ENCODE measurements around the gene HERPUD2. TPM values are rescaled to one million over a fixed set of nuclear protein-coding genes. Genes with fewer than 3 reads are reported as not detected.

Gene HERPUD2
- total RNA-seq, 2 donors from 2014 or later, result 24.2 to 30.1 TPM

DNA sequence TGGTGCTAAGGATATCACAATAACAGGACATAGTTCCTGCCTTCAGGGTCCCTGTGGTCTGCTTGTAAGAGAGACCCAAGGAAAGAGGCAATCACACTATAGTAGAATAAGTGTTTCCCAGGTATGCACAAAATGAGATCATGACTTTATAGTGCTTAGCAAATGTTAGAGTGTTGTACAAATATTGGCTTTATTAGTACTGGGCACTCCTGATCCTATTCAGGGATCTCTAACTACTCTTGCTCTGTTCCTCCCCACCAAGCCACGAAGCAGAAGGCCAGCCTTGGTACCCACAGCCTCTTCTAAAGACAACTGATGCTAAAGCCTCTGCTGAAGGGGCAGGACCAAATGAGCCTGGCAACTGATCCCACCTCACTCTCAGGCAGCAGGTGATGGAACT, 75.1 kb downstream of the HERPUD2 start:
- TF ChIP-seq CTCF (conservative IDR thresholded peaks at IDR 0.05), result no peak
- no peaks in the 10 kb centered on the region for H3K4me1 ChIP-seq (ENCODE audit: control insufficient read depth, insufficient read depth, low read length)
- H3K4me3 ChIP-seq (ENCODE audit: low read length), result no peak overlapping the region
- WGBS, 2 experiments (ENCODE audit: insufficient coverage in 1 of 2, insufficient read length in 1 of 2), result 89% methylated on average over 1 of the region's 1 CpG; no CpG with 5 or more reads in 1 of the 2 experiments
- no peaks in the 10 kb centered on the region for H3K9me3 Mint-ChIP-seq
- H3K4me1 Mint-ChIP-seq, result peaks cover 2% of the 10 kb centered on the region
- no peaks in the 10 kb centered on the region for H3K36me3 Mint-ChIP-seq (ENCODE audit: low read depth)
- no peak overlapping the region for H3K4me3 Mint-ChIP-seq
- no peaks in the 10 kb centered on the region for H3K36me3 ChIP-seq (ENCODE audit: control insufficient read depth, insufficient read depth, low read length)
- no peaks in the 10 kb centered on the region for H3K9me3 ChIP-seq (ENCODE audit: control insufficient read depth, low read length)
- peaks cover 3% of the 10 kb centered on the region for H3K27me3 Mint-ChIP-seq (ENCODE audit: insufficient read depth)
- H3K27ac ChIP-seq (ENCODE audit: low read depth, low read length), result no peak overlapping the region
- no peak overlapping the region for H3K9ac ChIP-seq (ENCODE audit: extremely low read depth, low read length, poor library complexity, severe bottlenecking)
- H3K27me3 ChIP-seq (ENCODE audit: control insufficient read depth, insufficient read depth, low read length, poor library complexity, severe bottlenecking), result no peaks in the 10 kb centered on the region
- H3K27ac Mint-ChIP-seq, result no peak overlapping the region
- no peak for DNase-seq

DNA sequence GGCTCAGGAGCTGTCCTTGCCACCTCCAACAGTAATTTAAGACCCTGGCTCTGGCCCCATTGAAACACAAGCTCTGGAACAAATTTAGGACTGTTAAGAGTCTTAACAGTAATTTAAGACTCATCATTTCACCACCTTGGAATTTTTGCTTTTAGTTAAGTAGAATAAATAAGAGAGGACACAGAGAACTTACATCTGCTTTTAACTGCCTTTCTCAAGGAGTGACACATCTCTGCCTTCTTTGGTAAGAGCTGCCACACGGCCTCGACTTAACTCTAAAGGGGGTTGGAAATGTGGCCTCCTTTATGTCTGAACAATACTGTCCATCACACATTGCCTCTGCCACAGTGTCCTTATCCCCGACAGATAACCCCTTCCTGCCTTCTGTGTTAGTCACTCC, 77.9 kb downstream of the HERPUD2 start:
- H3K27ac Mint-ChIP-seq, result no peak overlapping the region
- TF ChIP-seq CTCF (conservative IDR thresholded peaks at IDR 0.05), result no peak
- Histone ChIP-seq H3K36me3 (ENCODE audit: control insufficient read depth, insufficient read depth, low read length) (no peaks in the 10 kb centered on the region), H3K27ac (ENCODE audit: low read depth, low read length) (no peak overlapping the region), H3K4me1 (ENCODE audit: control insufficient read depth, insufficient read depth, low read length) (no peaks in the 10 kb centered on the region), H3K9me3 (ENCODE audit: control insufficient read depth, low read length) (no peaks in the 10 kb centered on the region), H3K9ac (ENCODE audit: extremely low read depth, low read length, poor library complexity, severe bottlenecking) (no peak overlapping the region), H3K4me3 (ENCODE audit: low read length) (no peak overlapping the region), H3K27me3 (ENCODE audit: control insufficient read depth, insufficient read depth, low read length, poor library complexity, severe bottlenecking) (no peaks in the 10 kb centered on the region)
- no peaks in the 10 kb centered on the region for H3K4me1 Mint-ChIP-seq
- H3K9me3 Mint-ChIP-seq, result no peaks in the 10 kb centered on the region
- peaks cover 3% of the 10 kb centered on the region for H3K27me3 Mint-ChIP-seq (ENCODE audit: insufficient read depth)
- H3K4me3 Mint-ChIP-seq, result no peak overlapping the region
- no peak for DNase-seq
- 69 to 92% methylated on average over 2 of the region's 3 CpGs for WGBS, 2 experiments (ENCODE audit: insufficient coverage in 1 of 2, insufficient read length in 1 of 2)
- H3K36me3 Mint-ChIP-seq (ENCODE audit: low read depth), result no peaks in the 10 kb centered on the region

DNA sequence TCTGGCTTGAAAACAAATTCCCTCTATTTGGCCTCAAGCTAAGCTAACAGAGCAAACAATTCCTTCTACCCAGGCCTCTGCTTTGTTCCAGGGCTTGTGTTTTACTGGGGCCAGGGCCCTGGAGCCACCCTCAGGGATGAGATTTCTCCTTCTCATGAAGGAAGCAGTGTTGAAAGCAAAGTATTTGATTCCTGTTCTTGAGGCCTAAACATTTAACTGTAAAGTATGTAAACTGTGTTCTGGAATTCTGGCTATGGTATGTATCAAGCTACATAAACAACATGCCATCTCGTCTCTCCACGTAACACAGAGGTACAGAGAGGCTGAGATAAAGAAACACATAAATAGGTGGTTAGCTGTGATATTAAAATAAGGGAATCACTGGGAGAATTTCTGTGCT, 81.8 kb downstream of the HERPUD2 start:
- no peak overlapping the region for H3K4me3 ChIP-seq (ENCODE audit: low read length)
- Mint-ChIP-seq H3K36me3 (ENCODE audit: low read depth) (peaks cover 5% of the 10 kb centered on the region), H3K4me3 (no peak overlapping the region), H3K27me3 (ENCODE audit: insufficient read depth) (no peaks in the 10 kb centered on the region), H3K9me3 (peaks cover 7% of the 10 kb centered on the region), H3K4me1 (no peaks in the 10 kb centered on the region), H3K27ac (no peak overlapping the region)
- no peak overlapping the region for H3K9ac ChIP-seq (ENCODE audit: extremely low read depth, low read length, poor library complexity, severe bottlenecking)
- 93 to 100% methylated on average over 2 of the region's 2 CpGs for WGBS, 2 experiments (ENCODE audit: insufficient coverage in 1 of 2, insufficient read length in 1 of 2)
- no peaks in the 10 kb centered on the region for H3K36me3 ChIP-seq (ENCODE audit: control insufficient read depth, insufficient read depth, low read length)
- no peak for TF ChIP-seq CTCF (conservative IDR thresholded peaks at IDR 0.05)
- H3K4me1 ChIP-seq (ENCODE audit: control insufficient read depth, insufficient read depth, low read length), result no peaks in the 10 kb centered on the region
- H3K27ac ChIP-seq (ENCODE audit: low read depth, low read length), result no peak overlapping the region
- no peak for DNase-seq
- no peaks in the 10 kb centered on the region for H3K27me3 ChIP-seq (ENCODE audit: control insufficient read depth, insufficient read depth, low read length, poor library complexity, severe bottlenecking)
- H3K9me3 ChIP-seq (ENCODE audit: control insufficient read depth, low read length), result no peaks in the 10 kb centered on the region
